HepG2 (cell line): ENCODE data around the gene NLRP4. TPM values are rescaled to one million over a fixed set of nuclear protein-coding genes. Genes with fewer than 3 reads are reported as not detected.

Experiments used
- ATAC-seq: fragments of 200-7000 bp; cut with Tn5 transposase; 3 replicates; pipeline ENCODE4 v1.9.1; 2020; ENCODE audit warnings: mild to moderate bottlenecking, moderate library complexity
- BruUV-seq: library from RNA; stranded (reverse); fragments of 400-500 nt; replicated peaks from 2 replicates; lab custom pipeline; 2021; lab: Mats Ljungman, UMichigan
- CTCF ChIA-PET: fragments of 300-600 bp; formaldehyde crosslinking; extraction: SDS; loops from one replicate; lab custom pipeline; 2021; ENCODE audit warnings: low total read pairs, inconsistent platforms, low intra/inter-chr PET ratio; lab: Yijun Ruan, JAX
- POLR2A ChIA-PET: fragments of 350-600 bp; sonication (Branson Sonifier 250); formaldehyde crosslinking; loops from one replicate; lab custom pipeline; 2020; ENCODE audit warnings: antibody characterized with exemption, inconsistent platforms; lab: Yijun Ruan, JAX
- DNase-seq: peaks from one replicate; pipeline ENCODE4 v3.0.0-alpha.2; 2015; ENCODE audit warnings: low spot score
- FAIRE-seq: peaks from 3 replicates; lab custom pipeline; 2011; peaks lifted over from hg19 to GRCh38; lab: Jason Lieb, UNC
- H2AFZ ChIP-seq: one replicate; pipeline ENCODE4 v1.6.1; 2011; ENCODE audit warnings: low read length, inconsistent platforms
- H3K27ac ChIP-seq: fragments of 300-600 bp; 3 replicates; pipeline ENCODE4 v1.8.0; 2011; ENCODE audit warnings: mixed run types, mild to moderate bottlenecking, mixed read lengths, low read length, inconsistent platforms; ENCODE audit not compliant: insufficient read depth; ENCODE audit errors: extremely low read length
- H3K27me3 ChIP-seq, 2 experiments: fragments of 200-600 bp in 1 of 2; 2 replicates in 1 of 2; 3 replicates in 1 of 2; pipeline versions ENCODE4 v1.6.0 to v1.8.0; 2011; ENCODE audit warnings: low read length in 2 of 2, mild to moderate bottlenecking in 2 of 2, moderate library complexity in 2 of 2, inconsistent platforms in 1 of 2; ENCODE audit not compliant: insufficient read depth in 2 of 2, control insufficient read depth in 1 of 2
- H3K36me3 ChIP-seq, 2 experiments: fragments of 200-600 bp in 1 of 2; replicated peaks in 1 of 2; 2 replicates in 1 of 2; 3 replicates in 1 of 2; pipeline versions ENCODE4 v1.5.1 to v1.8.0; 2011; ENCODE audit warnings: low read length in 2 of 2, inconsistent platforms in 1 of 2; ENCODE audit not compliant: insufficient read depth in 2 of 2, control insufficient read depth in 1 of 2
- H3K4me1 ChIP-seq: 2 replicates; pipeline ENCODE4 v1.5.1; 2012; ENCODE audit warnings: low read length, inconsistent platforms; ENCODE audit not compliant: insufficient read depth
- H3K4me2 ChIP-seq: 2 replicates; pipeline ENCODE4 v1.6.0; 2011; ENCODE audit warnings: low read depth, low read length, inconsistent platforms
- H3K4me3 ChIP-seq, 3 experiments: fragments of 200-600 bp in 1 of 3; sonication (generic), shearing (Covaris generic) in 1 of 3; replicated peaks in 1 of 3; 2 replicates each; pipeline ENCODE4 v1.5.1; 2011 to 2016; ENCODE audit warnings: low read length in 3 of 3, inconsistent platforms in 2 of 3, low read depth in 2 of 3, mild to moderate bottlenecking in 2 of 3, control low read depth in 1 of 3, mixed read lengths in 1 of 3; ENCODE audit not compliant: insufficient read depth in 1 of 3
- H3K79me2 ChIP-seq: one replicate; pipeline ENCODE4 v1.6.1; 2011; ENCODE audit warnings: low read length, inconsistent platforms; ENCODE audit not compliant: insufficient read depth
- H3K9ac ChIP-seq: 2 replicates; pipeline ENCODE4 v1.6.0; 2011; ENCODE audit warnings: mild to moderate bottlenecking, low read depth, low read length, inconsistent platforms; ENCODE audit not compliant: insufficient read depth
- H3K9me3 ChIP-seq: 2 replicates; pipeline ENCODE4 v1.5.1; 2012; ENCODE audit warnings: mild to moderate bottlenecking, low read length
- H4K20me1 ChIP-seq: 2 replicates; pipeline ENCODE4 v1.6.0; 2011; ENCODE audit warnings: inconsistent platforms, mild to moderate bottlenecking, low read length, moderate library complexity; ENCODE audit not compliant: insufficient read depth
- CSRNP1 ChIP-seq: sonication (generic); formaldehyde crosslinking; IDR thresholded peaks from 2 replicates; pipeline ENCODE4 v1.8.1; 2023; ENCODE audit warnings: mild to moderate bottlenecking, missing genetic modification reagents
- HCFC1 ChIP-seq: fragments of 150-350 bp; IDR thresholded peaks from 2 replicates; pipeline ENCODE4 v1.6.1; 2014; ENCODE audit warnings: low read depth, low read length
- IRF1 ChIP-seq: sonication (generic); formaldehyde crosslinking; IDR thresholded peaks from 2 replicates; pipeline ENCODE4 v1.4.0; 2020; ENCODE audit warnings: low read depth, mild to moderate bottlenecking, missing genetic modification reagents
- JDP2 ChIP-seq: sonication (generic); formaldehyde crosslinking; IDR thresholded peaks from 2 replicates; pipeline ENCODE4 v1.8.1; 2022; ENCODE audit warnings: missing genetic modification reagents, borderline replicate concordance
- KAT8 ChIP-seq: IDR thresholded peaks from 2 replicates; pipeline ENCODE4 v1.6.1; 2016; ENCODE audit warnings: missing genetic modification reagents, missing compliant biosample characterization
- NFE2 ChIP-seq: sonication (generic); formaldehyde crosslinking; IDR thresholded peaks from 2 replicates; pipeline ENCODE4 v1.4.0; 2020; ENCODE audit warnings: missing genetic modification reagents
- NR2F2 ChIP-seq: IDR thresholded peaks from 2 replicates; pipeline ENCODE4 v1.6.1; 2012; ENCODE audit warnings: low read depth, inconsistent platforms, borderline replicate concordance
- RFX1 ChIP-seq: fragments of 450-650 bp; IDR thresholded peaks from 2 replicates; pipeline ENCODE4 v1.6.1; 2017
- SOX6 ChIP-seq, 2 experiments: fragments of 450-650 bp in 1 of 2; sonication (generic) in 1 of 2; formaldehyde crosslinking in 1 of 2; IDR thresholded peaks; 2 replicates each; pipeline versions ENCODE4 v1.4.0 to v1.6.1; 2017 to 2020; ENCODE audit warnings: antibody characterized with exemption in 1 of 2, mild to moderate bottlenecking in 1 of 2, missing genetic modification reagents in 1 of 2
- ZBTB1 ChIP-seq: sonication (generic); formaldehyde crosslinking; IDR thresholded peaks from 2 replicates; pipeline ENCODE4 v1.4.0; 2020; ENCODE audit warnings: missing genetic modification reagents, borderline replicate concordance
- ZNF10 ChIP-seq: sonication (generic); formaldehyde crosslinking; IDR thresholded peaks from 2 replicates; pipeline ENCODE4 v1.4.0; 2020; ENCODE audit warnings: mild to moderate bottlenecking, low read depth, missing genetic modification reagents, borderline replicate concordance
- ZNF513 ChIP-seq: sonication (generic); formaldehyde crosslinking; conservative IDR thresholded peaks from 2 replicates; pipeline ENCODE4 v1.5.0; 2020; ENCODE audit warnings: missing genetic modification reagents
- ZNF646 ChIP-seq: sonication (generic); formaldehyde crosslinking; IDR thresholded peaks from 2 replicates; pipeline ENCODE4 v1.9.0; 2021; ENCODE audit warnings: mild to moderate bottlenecking, missing genetic modification reagents
- ZNF713 ChIP-seq: sonication (generic); formaldehyde crosslinking; IDR thresholded peaks from 2 replicates; pipeline ENCODE4 v1.4.0; 2020; ENCODE audit warnings: mild to moderate bottlenecking, missing genetic modification reagents
- ZNF720 ChIP-seq: sonication (generic); formaldehyde crosslinking; IDR thresholded peaks from 2 replicates; pipeline ENCODE4 v1.4.0; 2020; ENCODE audit warnings: missing genetic modification reagents
- ZSCAN25 ChIP-seq: sonication (generic); formaldehyde crosslinking; IDR thresholded peaks from 2 replicates; pipeline ENCODE4 v1.8.0; 2022; ENCODE audit warnings: mild to moderate bottlenecking, missing genetic modification reagents
- WGBS: methylation state at CpG from one replicate; pipeline ENCODE4 v1.1.6; 2017; ENCODE audit warnings: low lambda C conversion rate; 5-methylcytosine and 5-hydroxymethylcytosine counted together
- in situ Hi-C: cut with HindIII; loops from 2 replicates; pipeline ENCODE4 v1.10.0; 2017; ENCODE audit warnings: low pct_unique_long_range_greater_than_20kb; ENCODE audit not compliant: extremely low pct_ligation_motif_present
- intact Hi-C: fragments of 100-400 bp; cut with micrococcal nuclease; formaldehyde crosslinking; loops from one replicate; pipeline ENCODE4 v1.10.0; 2022; ENCODE audit not compliant: unreplicated experiment
- polyA plus RNA-seq, 8 experiments: library from polyadenylated mRNA; depleted of rRNA in 3 of 8; stranded (reverse) in 7 of 8; unstranded in 1 of 8; fragments of >200 nt; fragmentation: Illumina TruSeq in 4 of 8; extraction: Trizol in 4 of 8; gene quantifications; 2 replicates each; pipeline versions ENCODE4 v1.2.1 to v1.2.3, GENCODE V29; 2011 to 2016; ENCODE audit warnings: low read depth in 4 of 8, missing spikeins in 1 of 8, mixed read lengths in 1 of 8; ENCODE audit not compliant: insufficient read depth in 1 of 8
- total RNA-seq, 5 experiments: library from RNA; depleted of rRNA; stranded (reverse); fragments of >200 nt; fragmentation: Illumina TruSeq; extraction: Trizol; gene quantifications; 2 replicates each; pipeline ENCODE4 v1.2.3, GENCODE V29; 2016; ENCODE audit warnings: low read depth in 1 of 5

Gene NLRP4
- total and polyA plus RNA-seq, 2 of the 13 experiments (the other 11 are each of a cell fraction or from before 2014, with no cell fraction given), result not detected

- DNase-seq, result no peak
- no peak overlapping the region for H3K9ac ChIP-seq
- H3K27me3 ChIP-seq, result peaks cover 0 to 10% of the 10 kb centered on the region in 2 experiments; a peak in 2 of 5 replicates
- H4K20me1 ChIP-seq, result no peaks in the 10 kb centered on the region
- H3K9me3 ChIP-seq, result no peaks in the 10 kb centered on the region
- ATAC-seq, result no peak
- no TSS peak for BruUV-seq
- no peak overlapping the region for H3K4me2 ChIP-seq
- WGBS, result 31% methylated on average over 8 of the region's 12 CpGs
- in situ Hi-C loops (no loop called here), intact Hi-C loops (no loop called here)
- H3K36me3 ChIP-seq, result no peaks in the 10 kb centered on the region
- H3K27ac ChIP-seq, result no peak overlapping the region
- no peaks in the 10 kb centered on the region for H3K79me2 ChIP-seq
- POLR2A ChIA-PET, result no interaction called here
- H2AFZ ChIP-seq, result no peak overlapping the region
- CTCF ChIA-PET, result no interaction called here
- no peak overlapping the region for H3K4me3 ChIP-seq
- no peaks in the 10 kb centered on the region for H3K4me1 ChIP-seq
- FAIRE-seq, result no peak
- TF ChIP-seq ZNF646, result no peak
- TF ChIP-seq ZNF720 (CRISPR knock-in tag), result no peak
- TF ChIP-seq ZNF513 (CRISPR knock-in tag), result no peak
- no peak for TF ChIP-seq HCFC1
- TF ChIP-seq JDP2, result no peak
- TF ChIP-seq ZBTB1 (CRISPR knock-in tag), result no peak
- no peak for TF ChIP-seq NFE2 (CRISPR knock-in tag)
- TF ChIP-seq ZSCAN25 (CRISPR knock-in tag), result no peak
- no peak for TF ChIP-seq RFX1
- TF ChIP-seq KAT8, result no peak
- no peak for TF ChIP-seq NR2F2
- TF ChIP-seq CSRNP1 (CRISPR knock-in tag), result no peak
- TF ChIP-seq ZNF10, result no peak
- no peak for TF ChIP-seq SOX6 (IDR thresholded peaks at IDR 0.05)
- TF ChIP-seq SOX6 (CRISPR knock-in tag; IDR thresholded peaks at IDR 0.05), result no peak
- TF ChIP-seq IRF1 (CRISPR knock-in tag), result no peak
- no peak for TF ChIP-seq ZNF713 (CRISPR knock-in tag)
Observed at GRCh38 chr19:55898911-55899310, 62.6 kb downstream of the NLRP4 start.
